Endothelial cell of umbilical vein (primary cell): ENCODE data around the gene TERC. TPM values are rescaled to one million over a fixed set of nuclear protein-coding genes. Genes with fewer than 3 reads are reported as not detected.

ENCODE experiments used
- BruUV-seq: library from RNA; stranded (reverse); fragments of 400-500 nt; replicated peaks from 2 replicates; lab custom pipeline; 2021; lab: Mats Ljungman, UMichigan
- CTCF ChIA-PET: fragments of 300-600, 350-600 bp; sonication (Branson Sonifier 250); formaldehyde crosslinking; loops from one replicate; lab custom pipeline; 2021; ENCODE audit warnings: antibody characterized with exemption, inconsistent platforms; lab: Charles Lee
- POLR2A ChIA-PET: fragments of 300-600, 350-600 bp; sonication (Branson Sonifier 250); formaldehyde crosslinking; loops from one replicate; lab custom pipeline; 2021; ENCODE audit warnings: antibody characterized with exemption, inconsistent platforms; lab: Charles Lee
- DNase-seq: peaks from one replicate; pipeline ENCODE4 v3.0.0-alpha.2; 2011; ENCODE audit warnings: low read depth, low spot score
- FAIRE-seq: peaks from 2 replicates; lab custom pipeline; 2011; peaks lifted over from hg19 to GRCh38; lab: Jason Lieb, UNC
- H2AFZ ChIP-seq: 2 replicates; pipeline ENCODE4 v1.6.0; 2012; ENCODE audit warnings: low read depth, low read length, control low read depth, inconsistent platforms
- H3K27ac ChIP-seq: 2 replicates; pipeline ENCODE4 v1.5.1; 2011; ENCODE audit warnings: low read depth, mild to moderate bottlenecking, control low read depth, low read length, moderate library complexity; ENCODE audit not compliant: insufficient read depth
- H3K27me3 ChIP-seq, 2 experiments: 2 replicates each; pipeline versions ENCODE4 v1.6.0 to v1.6.1; 2011; ENCODE audit warnings: low read length in 2 of 2, mixed read lengths in 1 of 2; ENCODE audit not compliant: control insufficient read depth in 2 of 2, insufficient read depth in 2 of 2
- H3K36me3 ChIP-seq, 2 experiments: 2 replicates in 1 of 2; 3 replicates in 1 of 2; pipeline ENCODE4 v1.5.1; 2011; ENCODE audit warnings: low read length in 2 of 2, mild to moderate bottlenecking in 1 of 2, moderate library complexity in 1 of 2; ENCODE audit not compliant: control insufficient read depth in 2 of 2, insufficient read depth in 2 of 2; ENCODE audit errors: extremely low read depth in 1 of 2
- H3K4me1 ChIP-seq: 3 replicates; pipeline ENCODE4 v1.5.1; 2011; ENCODE audit warnings: mild to moderate bottlenecking, low read length; ENCODE audit not compliant: control insufficient read depth, insufficient read depth; ENCODE audit errors: extremely low read depth
- H3K4me2 ChIP-seq: 2 replicates; pipeline ENCODE4 v1.6.1; 2011; ENCODE audit warnings: low read length, control low read depth, mixed read lengths; ENCODE audit not compliant: insufficient read depth
- H3K4me3 ChIP-seq, 3 experiments: fragments of 200-600 bp in 1 of 3; sonication (generic), shearing (Covaris generic) in 1 of 3; replicated peaks in 1 of 3; 2 replicates each; pipeline ENCODE4 v1.5.1; 2011 to 2016; ENCODE audit warnings: control low read depth in 3 of 3, low read length in 3 of 3, mild to moderate bottlenecking in 2 of 3, inconsistent platforms in 1 of 3, low read depth in 1 of 3, moderate library complexity in 1 of 3; ENCODE audit not compliant: insufficient read depth in 1 of 3
- H3K79me2 ChIP-seq: 2 replicates; pipeline ENCODE4 v1.6.0; 2012; ENCODE audit warnings: low read length, inconsistent platforms; ENCODE audit not compliant: control insufficient read depth, insufficient read depth
- H3K9ac ChIP-seq: replicated peaks from 2 replicates; pipeline ENCODE3; 2011; ENCODE audit warnings: low read length, control low read depth; ENCODE audit not compliant: insufficient read depth; ENCODE audit errors: extremely low read depth
- H3K9me1 ChIP-seq: replicated peaks from 3 replicates; pipeline ENCODE4 v1.6.0; 2011; ENCODE audit warnings: mild to moderate bottlenecking, low read length; ENCODE audit not compliant: control insufficient read depth, insufficient read depth; ENCODE audit errors: extremely low read depth
- H3K9me3 ChIP-seq: replicated peaks from 2 replicates; pipeline ENCODE4 v1.5.1; 2012; ENCODE audit warnings: low read length, inconsistent platforms; ENCODE audit not compliant: control insufficient read depth, insufficient read depth
- H4K20me1 ChIP-seq: replicated peaks from 2 replicates; pipeline ENCODE3; 2011; ENCODE audit warnings: mild to moderate bottlenecking, low read length; ENCODE audit not compliant: control insufficient read depth, insufficient read depth; ENCODE audit errors: extremely low read depth
- EZH2 ChIP-seq: IDR thresholded peaks from 2 replicates; pipeline ENCODE4 v1.6.1; 2012; ENCODE audit warnings: borderline replicate concordance, low read depth, mild to moderate bottlenecking, moderate library complexity, low read length, inconsistent platforms; ENCODE audit not compliant: severe bottlenecking
- FOS ChIP-seq: IDR thresholded peaks from 2 replicates; pipeline ENCODE4 v1.6.1; 2011; ENCODE audit warnings: mild to moderate bottlenecking, low read length, moderate library complexity, borderline replicate concordance; ENCODE audit not compliant: insufficient read depth
- GATA2 ChIP-seq: IDR thresholded peaks from 2 replicates; pipeline ENCODE4 v1.7.0; 2011; ENCODE audit warnings: low read depth, mild to moderate bottlenecking, moderate library complexity, mixed read lengths, low read length; ENCODE audit not compliant: insufficient read length, insufficient read depth
- JUN ChIP-seq: IDR thresholded peaks from 2 replicates; pipeline ENCODE4 v1.6.1; 2011; ENCODE audit warnings: borderline replicate concordance, low read depth; ENCODE audit not compliant: insufficient read length, insufficient read depth
- MYC ChIP-seq: IDR thresholded peaks from one replicate; pipeline ENCODE4 v1.6.1; 2011; ENCODE audit warnings: mild to moderate bottlenecking, low read depth, low read length
- POLR2A ChIP-seq: IDR thresholded peaks from 2 replicates; pipeline ENCODE4 v1.6.1; 2012; ENCODE audit warnings: low read depth, mild to moderate bottlenecking, control low read depth, low read length
- POLR2AphosphoS5 ChIP-seq: IDR thresholded peaks from 2 replicates; pipeline ENCODE4 v1.6.1; 2012; ENCODE audit warnings: low read depth, mild to moderate bottlenecking, control low read depth, low read length, moderate library complexity; ENCODE audit not compliant: insufficient read depth
- dilution Hi-C: fragments of 300-500 bp; cut with MboI; formaldehyde crosslinking; loops from one replicate; pipeline ENCODE4 v1.15.0; 2019; ENCODE audit warnings: low sequenced_read_pairs; ENCODE audit not compliant: extremely low pct_ligation_motif_present
- intact Hi-C: fragments of 100-400 bp; cut with micrococcal nuclease; formaldehyde crosslinking; loops from one replicate; pipeline ENCODE4 v1.10.0; 2022
- polyA plus RNA-seq, 4 experiments: library from polyadenylated mRNA; depleted of rRNA in 3 of 4; stranded (reverse) in 3 of 4; unstranded in 1 of 4; fragments of >200 nt; gene quantifications; 2 replicates each; pipeline versions ENCODE4 v1.2.1 to v1.2.3, GENCODE V29; 2011 to 2012; ENCODE audit warnings: missing spikeins in 1 of 4
- total RNA-seq: library from RNA; stranded (reverse); gene quantifications from 2 replicates; pipeline ENCODE4 v1.2.3, GENCODE V29; 2021
- TF ChIP-seq, protein P1 (sequence below), 2 donors: IDR thresholded peaks; 1 replicate in 1 of 2; 2 replicates in 1 of 2; pipeline ENCODE4 v1.5.1; 2011; ENCODE audit warnings: low read length in 2 of 2, mild to moderate bottlenecking in 2 of 2, moderate library complexity in 2 of 2, control low read depth in 1 of 2, inconsistent platforms in 1 of 2, low read depth in 1 of 2; ENCODE audit not compliant: insufficient read depth in 1 of 2; ENCODE audit errors: extremely low read depth in 1 of 2
- TF ChIP-seq, protein P2 (sequence below): IDR thresholded peaks from 2 replicates; pipeline ENCODE4 v1.6.1; 2011; ENCODE audit not compliant: insufficient read depth, insufficient read length

TERC gene
- total and polyA plus RNA-seq, 2 donors (not counting 3 experiments of a cell fraction or from before 2014, with no cell fraction given), result 2.6 to 6.1 TPM

DNA sequence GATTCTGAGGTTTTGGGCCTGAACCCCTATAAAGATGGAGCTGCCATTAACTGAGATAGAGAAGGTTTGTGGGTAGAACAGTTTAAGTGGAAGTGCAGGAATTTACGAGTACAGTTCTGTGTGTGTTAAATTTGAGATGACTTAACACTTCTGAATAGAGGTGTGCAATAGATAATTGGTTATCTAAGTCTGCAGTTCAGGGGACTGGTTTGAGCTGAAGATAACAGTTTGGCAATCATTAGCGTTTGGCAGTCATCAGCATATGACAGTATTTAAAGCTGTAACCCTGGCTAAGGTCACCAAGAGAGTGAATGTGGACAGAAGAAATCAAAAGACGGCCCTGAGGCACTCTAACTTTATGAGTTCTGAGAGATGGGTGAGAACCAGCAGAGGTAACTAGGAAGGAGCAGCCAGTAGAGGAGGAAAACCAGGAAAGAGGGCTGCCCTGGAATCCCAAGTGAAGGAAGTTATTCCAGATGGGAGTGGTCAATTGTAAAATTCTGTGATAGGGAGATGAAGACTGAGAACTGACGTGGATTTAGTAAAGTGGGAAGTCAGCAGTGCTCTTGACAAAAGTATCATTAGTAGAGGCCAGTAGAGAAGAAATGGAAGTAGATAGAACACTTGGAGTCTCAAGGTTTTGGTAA lies 16.5 kb upstream of the TERC start:
- intact Hi-C loops (no loop called here), dilution Hi-C loops (no loop called here)
- Histone ChIP-seq H3K27ac (no peak overlapping the region), H3K79me2 (peaks cover 19% of the 10 kb centered on the region), H3K4me3 (no peak overlapping the region), H3K9me1 (no peaks in the 10 kb centered on the region), H3K36me3 (peaks cover 4 to 29% of the 10 kb centered on the region in 2 experiments), H3K4me1 (no peaks in the 10 kb centered on the region), H3K9me3 (no peaks in the 10 kb centered on the region), H3K4me2 (no peak overlapping the region), H4K20me1 (peaks cover 2% of the 10 kb centered on the region), H3K27me3 (no peaks in the 10 kb centered on the region), H2AFZ (no peak overlapping the region), H3K9ac (no peak overlapping the region)
- FAIRE-seq (no peak), DNase-seq (no peak)
- ChIA-PET POLR2A (no interaction called here), CTCF (no interaction called here)
- TF ChIP-seq MYC (no peak), POLR2A (no peak), FOS (no peak), EZH2 (no peak), JUN (no peak), GATA2 (no peak), POLR2AphosphoS5 (no peak)
- TF ChIP-seq, protein P1, sequence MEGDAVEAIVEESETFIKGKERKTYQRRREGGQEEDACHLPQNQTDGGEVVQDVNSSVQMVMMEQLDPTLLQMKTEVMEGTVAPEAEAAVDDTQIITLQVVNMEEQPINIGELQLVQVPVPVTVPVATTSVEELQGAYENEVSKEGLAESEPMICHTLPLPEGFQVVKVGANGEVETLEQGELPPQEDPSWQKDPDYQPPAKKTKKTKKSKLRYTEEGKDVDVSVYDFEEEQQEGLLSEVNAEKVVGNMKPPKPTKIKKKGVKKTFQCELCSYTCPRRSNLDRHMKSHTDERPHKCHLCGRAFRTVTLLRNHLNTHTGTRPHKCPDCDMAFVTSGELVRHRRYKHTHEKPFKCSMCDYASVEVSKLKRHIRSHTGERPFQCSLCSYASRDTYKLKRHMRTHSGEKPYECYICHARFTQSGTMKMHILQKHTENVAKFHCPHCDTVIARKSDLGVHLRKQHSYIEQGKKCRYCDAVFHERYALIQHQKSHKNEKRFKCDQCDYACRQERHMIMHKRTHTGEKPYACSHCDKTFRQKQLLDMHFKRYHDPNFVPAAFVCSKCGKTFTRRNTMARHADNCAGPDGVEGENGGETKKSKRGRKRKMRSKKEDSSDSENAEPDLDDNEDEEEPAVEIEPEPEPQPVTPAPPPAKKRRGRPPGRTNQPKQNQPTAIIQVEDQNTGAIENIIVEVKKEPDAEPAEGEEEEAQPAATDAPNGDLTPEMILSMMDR (IDR thresholded peaks at IDR 0.05; ENCODE audit: extremely low read depth in 1 of 2, insufficient read depth in 1 of 2, low read depth in 1 of 2, low read length in 2 of 2), result no peak
- TF ChIP-seq, protein P2, sequence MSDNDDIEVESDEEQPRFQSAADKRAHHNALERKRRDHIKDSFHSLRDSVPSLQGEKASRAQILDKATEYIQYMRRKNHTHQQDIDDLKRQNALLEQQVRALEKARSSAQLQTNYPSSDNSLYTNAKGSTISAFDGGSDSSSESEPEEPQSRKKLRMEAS, result no peak
- BruUV-seq, result no TSS peak
